ENCODE measurements around the gene PCNX1. TPM values are rescaled to one million over a fixed set of nuclear protein-coding genes. Genes with fewer than 3 reads are reported as not detected.

PCNX1 gene
- total RNA-seq, 6 experiments from 2014 or later: 35.1 to 49.6 (median 41.1) TPM

DNA sequence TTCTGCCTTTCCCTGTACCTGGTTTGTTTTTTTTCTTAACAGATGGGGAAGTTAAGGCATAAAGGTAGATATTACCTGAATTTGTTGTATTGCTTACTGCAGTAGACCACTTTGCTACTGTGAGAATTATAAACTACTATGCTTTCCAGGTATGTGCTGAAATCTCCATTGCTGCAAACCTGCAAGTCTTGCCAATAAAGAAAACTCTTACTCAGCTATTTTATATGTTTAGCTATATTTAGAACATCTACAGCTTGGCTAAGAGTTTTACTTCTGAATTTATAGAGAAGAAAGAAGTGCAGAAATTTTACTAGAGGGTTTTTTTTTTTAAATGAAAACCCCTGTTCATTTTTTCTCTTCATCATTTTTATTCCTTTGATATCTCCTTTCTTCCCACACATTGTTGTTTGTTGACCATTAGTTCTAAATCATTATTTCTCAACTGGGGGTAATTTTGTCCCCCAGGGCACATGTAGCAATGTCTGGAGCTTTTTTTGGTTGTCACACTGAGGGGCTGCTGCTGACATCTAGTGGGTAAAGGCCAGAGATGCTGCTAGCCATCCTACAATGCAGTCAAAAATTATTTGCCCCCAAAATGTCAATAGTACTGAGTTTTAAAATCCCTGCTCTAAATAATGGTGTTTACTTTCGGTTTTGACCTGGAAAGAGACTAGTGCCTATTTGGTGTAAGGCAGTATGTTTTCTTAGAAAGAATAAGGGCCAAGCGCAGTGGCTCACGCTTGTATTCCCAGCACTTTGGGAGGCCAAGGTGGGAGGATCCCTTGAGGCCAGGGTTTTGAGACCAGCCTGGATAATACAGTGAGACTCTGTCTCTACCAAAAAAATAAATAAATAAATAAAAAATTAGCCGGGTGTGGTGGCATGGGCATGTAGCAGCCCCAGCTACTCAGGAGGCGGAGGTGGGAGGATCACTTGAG lies 48.6 kb downstream of the PCNX1 start:
- TF ChIP-seq CTCF (IDR thresholded peaks at IDR 0.05): peak; percentile 78
- H3K27me3 Mint-ChIP-seq (ENCODE audit: insufficient read depth): no peaks in the 10 kb centered on the region
- H3K4me3 Mint-ChIP-seq: no peak overlapping the region
- no peaks in the 10 kb centered on the region for H3K9me3 Mint-ChIP-seq
- peak; percentile 35 for DNase-seq
- peaks cover 5% of the 10 kb centered on the region; the same call in 1 of the 2 replicates for H3K36me3 Mint-ChIP-seq (ENCODE audit: low read depth)
- no peak overlapping the region for H3K27ac Mint-ChIP-seq
- peaks cover 11% of the 10 kb centered on the region for H3K4me1 Mint-ChIP-seq (ENCODE audit: low read depth)

DNA sequence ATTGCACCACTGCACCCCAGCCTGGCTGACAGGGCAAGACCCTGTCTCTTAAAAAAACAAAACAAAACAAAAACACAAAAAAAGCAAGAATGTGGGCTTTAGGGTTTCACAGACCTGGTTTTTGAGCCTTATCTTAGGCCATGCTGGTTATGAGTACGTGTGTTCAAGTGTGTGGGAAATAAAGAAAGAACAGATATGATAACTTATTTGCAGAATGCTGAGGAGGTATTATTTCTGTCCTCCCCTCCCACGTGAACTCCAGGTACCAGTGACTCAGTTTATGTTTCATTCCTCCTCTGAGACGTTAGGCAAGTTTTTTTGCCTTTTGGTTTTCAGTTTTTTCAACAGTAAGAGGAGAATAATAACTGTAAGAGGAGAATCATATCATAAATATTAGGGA lies 49.3 kb downstream of the PCNX1 start:
- no peaks in the 10 kb centered on the region for H3K9me3 Mint-ChIP-seq
- no peaks in the 10 kb centered on the region for H3K27me3 Mint-ChIP-seq (ENCODE audit: insufficient read depth)
- no peak overlapping the region for H3K27ac Mint-ChIP-seq
- H3K4me1 Mint-ChIP-seq (ENCODE audit: low read depth): peaks cover 11% of the 10 kb centered on the region
- no peak overlapping the region for H3K4me3 Mint-ChIP-seq
- TF ChIP-seq CTCF (IDR thresholded peaks at IDR 0.05): no peak
- DNase-seq: no peak
- no peaks in the 10 kb centered on the region for H3K36me3 Mint-ChIP-seq (ENCODE audit: low read depth)

DNA sequence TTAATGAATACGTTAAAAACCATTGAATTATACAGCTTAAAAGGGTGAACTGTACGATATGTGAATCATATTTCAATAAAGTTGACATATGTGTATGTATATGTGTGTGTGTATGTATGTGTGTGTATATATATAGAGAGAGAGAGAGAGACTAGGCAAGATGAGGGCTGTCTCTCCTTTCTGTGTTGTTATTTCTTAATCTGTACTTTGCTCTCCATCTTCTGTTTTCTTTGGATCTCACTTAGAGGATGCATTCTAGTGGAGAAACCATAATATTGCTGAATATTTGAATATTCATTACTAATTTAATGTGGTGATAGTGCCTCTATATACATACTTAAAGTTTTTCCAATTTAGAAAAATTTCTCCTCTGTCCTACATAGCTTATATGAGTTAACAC lies 50.5 kb downstream of the PCNX1 start:
- H3K27me3 Mint-ChIP-seq (ENCODE audit: insufficient read depth): no peaks in the 10 kb centered on the region
- TF ChIP-seq CTCF (IDR thresholded peaks at IDR 0.05): no peak

DNA sequence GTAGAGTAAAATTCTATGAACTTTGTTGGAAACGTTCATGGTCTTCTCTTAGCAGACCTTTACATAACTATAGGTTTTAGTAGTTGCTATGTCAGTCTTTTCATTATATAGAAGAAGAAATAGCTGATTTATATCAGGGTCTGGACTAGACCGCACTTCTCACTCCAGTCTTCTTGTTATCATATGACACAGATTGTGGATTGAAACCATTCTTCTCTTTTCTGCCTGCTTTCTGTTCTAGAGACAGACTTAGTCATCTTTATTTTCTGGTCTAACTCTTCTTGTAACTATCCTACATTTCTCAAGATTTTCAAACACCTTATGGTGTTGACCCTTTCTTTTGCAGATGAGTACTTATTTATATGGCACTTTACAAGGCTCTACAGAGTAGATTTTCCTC lies 55.7 kb downstream of the PCNX1 start:
- TF ChIP-seq CTCF (IDR thresholded peaks at IDR 0.05): no peak
- DNase-seq: no peak
- Mint-ChIP-seq H3K27ac (no peak overlapping the region), H3K27me3 (ENCODE audit: insufficient read depth) (no peaks in the 10 kb centered on the region), H3K36me3 (ENCODE audit: low read depth) (no peaks in the 10 kb centered on the region), H3K9me3 (no peaks in the 10 kb centered on the region), H3K4me3 (no peak overlapping the region), H3K4me1 (ENCODE audit: low read depth) (no peaks in the 10 kb centered on the region)

More for the DNA sequence above, 50.5 kb downstream of the PCNX1 start:
- H3K36me3 Mint-ChIP-seq (ENCODE audit: low read depth): no peaks in the 10 kb centered on the region
- peaks cover 11% of the 10 kb centered on the region for H3K4me1 Mint-ChIP-seq (ENCODE audit: low read depth)
- no peaks in the 10 kb centered on the region for H3K9me3 Mint-ChIP-seq
- no peak overlapping the region for H3K4me3 Mint-ChIP-seq
- no peak overlapping the region for H3K27ac Mint-ChIP-seq
- DNase-seq: no peak

DNA sequence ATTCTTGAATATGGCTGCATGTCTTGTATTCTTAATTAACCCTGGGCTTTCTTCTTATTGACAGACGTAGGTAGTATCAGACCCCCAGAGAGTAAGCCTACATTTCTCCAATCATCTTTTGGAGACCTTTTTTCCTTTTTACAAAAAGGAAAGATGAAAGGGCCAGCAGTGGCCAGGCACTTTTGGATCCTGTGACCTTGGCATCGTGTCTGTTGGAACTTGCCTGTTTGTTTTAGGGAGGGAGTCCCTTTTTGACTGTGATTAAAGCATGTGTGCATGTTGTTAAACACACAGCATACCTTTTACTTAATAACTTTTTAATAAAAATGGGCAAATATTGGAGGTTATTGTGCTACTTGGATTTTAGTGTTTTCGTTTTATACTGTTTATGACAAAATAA lies 57.2 kb downstream of the PCNX1 start:
- DNase-seq: no peak
- H3K27me3 Mint-ChIP-seq (ENCODE audit: insufficient read depth): no peaks in the 10 kb centered on the region
- no peak overlapping the region for H3K27ac Mint-ChIP-seq
- H3K36me3 Mint-ChIP-seq (ENCODE audit: low read depth): no peaks in the 10 kb centered on the region; the same call in 1 of the 2 replicates
- H3K4me3 Mint-ChIP-seq: no peak overlapping the region
- TF ChIP-seq CTCF (IDR thresholded peaks at IDR 0.05): no peak
- no peaks in the 10 kb centered on the region for H3K9me3 Mint-ChIP-seq
- peaks cover 9% of the 10 kb centered on the region for H3K4me1 Mint-ChIP-seq (ENCODE audit: low read depth)

Measured in HFFc6 (cell line).